ENCODE data around the gene DCP1B.

Gene DCP1B

GRCh38 chr12:1919284-1919683 is 85.0 kb downstream of the DCP1B start:
- no peak for DNase-seq (ENCODE audit: low read depth)

- no peak for DNase-seq (ENCODE audit: low read depth)
Measured at GRCh38 chr12:1918884-1919236, 85.4 kb downstream of the DCP1B start.

DNA sequence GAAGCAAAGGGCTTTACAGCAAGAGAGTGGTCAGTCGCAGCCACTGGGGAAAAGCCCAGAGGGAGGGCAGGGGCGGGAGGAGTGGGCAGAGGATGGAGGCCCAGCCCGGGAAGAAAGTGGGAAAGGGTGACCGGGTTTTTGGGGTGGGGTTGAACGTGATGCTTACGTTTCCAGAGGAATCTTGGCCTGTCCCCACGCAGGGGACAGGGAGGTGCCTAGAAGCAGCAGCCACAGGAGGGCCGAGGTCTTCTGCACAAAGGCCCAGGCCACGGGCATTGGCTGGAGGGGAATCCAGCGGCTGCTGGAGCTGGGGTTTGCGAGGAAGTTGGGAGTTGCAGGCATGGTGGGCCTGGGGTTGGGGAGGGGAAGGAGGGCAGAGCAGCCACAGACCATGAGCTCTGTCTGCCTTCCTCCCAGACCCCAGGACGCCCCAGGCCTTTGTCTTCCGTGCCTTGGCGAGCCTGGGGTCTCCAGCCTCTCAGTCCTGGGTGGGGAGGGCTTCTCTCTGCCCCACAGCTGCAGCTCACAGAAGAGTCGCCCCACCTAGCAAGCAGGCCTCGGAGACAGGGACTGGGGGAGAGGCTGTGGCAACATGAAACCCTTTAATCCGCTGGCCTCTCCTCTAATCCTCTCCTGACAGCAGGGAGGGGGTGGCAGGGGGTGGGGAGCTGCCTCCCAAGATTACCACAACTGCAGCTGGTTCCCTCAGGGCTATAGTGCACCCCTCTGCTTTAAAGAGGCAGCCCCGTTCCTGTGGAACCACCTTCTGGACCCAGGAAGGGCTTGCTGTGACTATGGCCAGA is 86.0 kb downstream of the DCP1B start, which contains the start of gene CACNA2D4:
Gene CACNA2D4 (minus strand): TSS at position 572 of the 803 bp plus-strand sequence. CDS start 179 bp downstream, at position 393.
- no peak for DNase-seq (ENCODE audit: low read depth)

DNA sequence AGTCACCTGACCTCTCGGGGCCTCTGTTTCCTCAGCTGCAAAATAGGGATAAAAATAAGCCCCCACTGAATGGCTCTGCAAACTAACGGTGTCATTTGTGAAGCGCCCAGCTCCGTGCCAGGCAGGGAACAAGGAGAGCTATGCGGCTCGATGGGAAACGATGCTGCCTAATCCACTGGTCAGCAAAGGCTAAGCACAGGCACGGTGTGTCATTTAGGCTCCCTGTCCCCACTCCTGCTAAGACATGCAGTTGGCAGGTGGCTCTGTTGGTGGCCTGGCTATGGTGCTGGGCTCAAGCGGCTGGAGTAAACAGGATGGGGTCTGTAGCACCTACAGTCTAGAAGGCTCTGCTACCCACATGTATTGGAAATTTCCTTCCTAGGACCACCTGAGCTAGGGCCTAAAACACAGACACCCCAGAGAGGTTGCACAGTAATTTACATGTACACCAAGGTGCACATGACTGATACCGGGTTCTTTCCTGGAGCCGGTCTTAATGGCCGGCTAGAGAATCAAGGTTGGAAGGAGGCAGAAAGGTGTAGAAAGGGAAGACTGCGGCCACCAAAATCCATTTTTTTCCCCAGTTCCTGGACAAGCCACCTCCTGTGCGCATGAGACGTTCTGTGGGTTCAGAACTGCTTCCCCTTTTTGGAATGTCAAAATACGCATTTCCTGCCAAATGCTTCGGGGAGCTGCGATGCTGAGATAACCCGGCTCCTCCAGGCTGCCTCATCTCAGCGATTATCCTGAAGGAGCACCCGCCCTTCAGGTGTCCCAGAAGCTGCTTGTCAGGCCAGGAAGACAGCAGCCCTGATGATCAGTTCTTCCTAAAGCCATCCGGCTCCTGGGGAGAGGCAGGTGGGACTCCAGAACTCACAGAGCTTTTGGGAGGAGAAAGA is 86.8 kb downstream of the DCP1B start:
- DNase-seq (ENCODE audit: low read depth), result no peak

- no peak for DNase-seq (ENCODE audit: low read depth)
Measured at GRCh38 chr12:1916371-1917171, 87.7 kb downstream of the DCP1B start.

- DNase-seq (ENCODE audit: low read depth), result peak; percentile 13
Measured at GRCh38 chr12:1915082-1915968, 88.9 kb downstream of the DCP1B start.

GRCh38 chr12:1914114-1914911 is 89.9 kb downstream of the DCP1B start:
- DNase-seq (ENCODE audit: low read depth), result no peak

GRCh38 chr12:1913377-1914113 is 90.7 kb downstream of the DCP1B start:
- no peak for DNase-seq (ENCODE audit: low read depth)

GRCh38 chr12:1912580-1913376 is 91.5 kb downstream of the DCP1B start:
- no peak for DNase-seq (ENCODE audit: low read depth)

DNA sequence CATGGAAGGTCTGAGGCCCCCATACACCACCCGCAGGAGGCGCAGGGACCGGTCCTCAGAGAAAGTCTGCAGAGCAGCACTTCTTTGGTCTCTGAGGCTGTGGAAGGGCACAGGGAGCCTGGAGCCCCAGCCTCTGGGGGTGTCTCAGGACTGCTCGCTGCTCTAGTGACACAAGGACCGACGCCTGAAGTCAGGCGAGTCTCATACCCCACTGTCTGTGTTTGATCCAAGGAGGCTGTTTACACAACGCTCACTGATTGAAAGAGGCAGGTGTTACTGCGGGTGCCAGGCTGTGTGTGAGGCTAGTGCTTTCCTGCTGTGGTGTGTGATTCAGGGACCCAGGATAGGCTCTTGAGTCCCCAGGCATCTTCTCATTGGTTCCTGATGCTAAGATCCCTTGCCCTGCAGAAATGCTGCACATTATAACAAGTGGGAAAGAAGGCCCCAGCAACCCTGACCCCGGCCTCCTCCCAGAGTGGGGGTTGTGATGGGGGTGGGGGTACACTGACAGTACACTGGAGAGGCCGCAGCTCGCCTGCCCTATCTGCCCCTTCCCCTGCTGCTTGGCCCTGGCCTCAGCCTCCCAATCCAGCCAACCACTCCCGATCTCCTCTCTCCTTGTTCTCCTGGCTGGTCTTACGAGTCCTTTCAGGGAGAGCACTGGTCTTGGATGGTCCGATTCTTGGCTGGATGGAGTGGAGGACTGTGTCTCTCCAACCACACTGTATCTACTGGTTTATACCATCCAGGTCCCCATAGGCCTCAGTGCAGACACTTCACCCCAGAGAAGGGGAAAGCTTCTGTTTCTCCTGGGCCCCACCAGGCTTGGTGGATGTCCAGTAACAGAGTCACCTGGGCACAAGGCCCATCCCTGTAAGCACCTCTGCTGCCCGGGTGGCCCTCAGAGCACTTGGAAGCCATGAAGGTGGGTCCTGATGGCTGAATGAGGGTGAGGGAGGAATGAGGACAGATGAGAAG is 92.4 kb downstream of the DCP1B start:
- DNase-seq (ENCODE audit: low read depth), result no peak

DNA sequence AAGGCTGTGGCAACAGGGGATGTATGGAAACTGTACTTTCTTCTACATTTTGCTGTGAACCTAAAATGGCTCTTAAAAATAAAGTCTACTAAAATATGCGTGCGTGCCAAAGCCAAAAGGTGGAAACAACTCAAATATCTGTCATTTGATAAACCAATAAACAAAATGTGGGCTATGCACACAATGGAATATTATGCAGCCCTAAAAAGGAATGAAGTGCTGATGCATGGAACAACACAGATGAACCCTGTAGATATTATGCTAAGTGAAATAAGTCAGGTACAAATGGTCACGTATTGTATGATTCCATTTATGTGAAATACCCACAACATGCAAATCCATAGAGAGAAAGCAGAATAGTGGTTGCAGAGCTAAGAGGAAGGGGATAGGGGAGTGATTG is 93.8 kb downstream of the DCP1B start:
- DNase-seq (ENCODE audit: low read depth), result no peak

DNA sequence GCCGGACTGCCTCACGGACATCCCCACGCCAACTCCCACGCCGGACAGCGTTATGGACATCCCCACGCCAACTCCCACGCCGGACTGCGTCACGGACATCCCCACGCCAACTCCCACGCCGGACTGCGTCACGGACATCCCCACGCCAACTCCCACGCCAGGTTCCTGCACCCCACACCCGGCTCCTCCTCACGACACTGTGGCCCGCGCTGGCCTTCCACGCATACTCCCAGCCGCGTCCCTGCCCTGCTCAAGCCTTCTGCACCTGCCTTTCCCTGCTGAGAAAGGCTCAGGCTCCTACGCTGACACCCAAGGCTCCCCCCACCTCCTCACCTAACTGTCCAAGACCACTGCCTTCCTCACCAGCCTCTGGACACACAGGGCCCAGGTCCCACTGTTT is 95.5 kb downstream of the DCP1B start:
- no peak for DNase-seq (ENCODE audit: low read depth)

DNA sequence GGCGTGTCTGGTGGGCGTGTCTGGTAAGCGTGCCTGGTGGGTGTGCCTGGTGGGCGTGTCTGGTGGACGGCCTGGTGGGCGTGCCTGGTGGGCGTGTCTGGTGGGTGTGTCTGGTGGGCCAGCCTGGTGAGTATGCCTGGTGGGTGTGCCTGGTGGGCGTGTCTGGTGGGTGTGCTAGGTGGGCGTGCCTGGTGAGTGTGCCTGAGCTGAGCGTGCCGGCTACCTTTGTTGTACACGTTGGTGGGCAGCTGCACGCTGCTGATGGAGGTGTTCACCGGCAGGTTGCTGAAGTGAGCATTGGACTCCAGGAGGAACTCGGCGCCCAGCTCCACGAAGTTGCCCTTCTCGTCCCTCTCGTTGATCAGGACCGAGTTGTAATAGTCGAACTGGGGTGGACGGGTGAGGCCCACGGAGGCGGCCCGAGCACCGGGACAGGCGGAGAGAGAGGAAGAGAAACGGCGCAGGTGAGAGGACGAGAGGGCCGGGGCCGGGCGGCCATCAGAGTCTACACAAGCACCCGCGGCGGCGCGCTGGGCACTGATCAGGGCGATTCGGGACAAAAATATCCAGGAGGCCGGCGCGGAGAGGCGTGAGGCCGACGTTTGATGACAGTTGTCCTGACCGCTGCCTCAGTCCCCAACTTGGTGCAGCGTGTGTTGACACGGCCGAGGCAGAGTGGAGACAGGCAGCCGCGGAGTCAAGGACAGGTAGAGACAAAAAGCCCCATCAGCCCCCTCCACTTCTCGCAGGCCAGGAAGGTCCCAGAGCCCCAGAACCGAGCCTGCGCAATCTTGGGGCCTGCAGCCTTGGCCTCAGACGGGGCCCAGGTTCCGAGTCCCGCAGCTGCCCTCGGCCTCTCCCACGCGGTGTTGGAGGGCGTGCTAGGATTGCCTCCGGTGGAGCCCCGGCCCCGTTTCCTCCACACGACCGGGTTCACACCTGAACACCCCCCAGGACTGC is 96.3 kb downstream of the DCP1B start:
- DNase-seq (ENCODE audit: low read depth), result peak; percentile 18

DNA sequence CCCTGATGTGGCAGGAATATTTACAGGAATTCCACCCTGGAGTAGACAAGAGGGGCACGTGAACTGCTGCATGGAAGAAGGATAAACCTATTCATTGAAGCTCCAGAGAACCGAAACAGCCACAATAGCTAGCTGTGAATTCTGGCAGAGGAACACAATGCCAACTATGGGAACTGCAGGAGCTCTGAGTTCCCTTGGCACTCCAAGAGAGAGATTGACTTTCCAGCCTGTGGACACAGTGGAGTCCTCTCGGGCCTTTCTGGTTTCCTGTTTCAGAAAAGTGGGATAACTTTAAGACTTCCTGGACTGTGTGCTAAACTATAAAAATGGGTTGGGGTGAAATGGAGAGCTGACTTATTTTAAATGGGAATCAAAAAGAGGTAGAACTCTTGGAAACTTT is 97.7 kb downstream of the DCP1B start:
- no peak for DNase-seq (ENCODE audit: low read depth)

DNA sequence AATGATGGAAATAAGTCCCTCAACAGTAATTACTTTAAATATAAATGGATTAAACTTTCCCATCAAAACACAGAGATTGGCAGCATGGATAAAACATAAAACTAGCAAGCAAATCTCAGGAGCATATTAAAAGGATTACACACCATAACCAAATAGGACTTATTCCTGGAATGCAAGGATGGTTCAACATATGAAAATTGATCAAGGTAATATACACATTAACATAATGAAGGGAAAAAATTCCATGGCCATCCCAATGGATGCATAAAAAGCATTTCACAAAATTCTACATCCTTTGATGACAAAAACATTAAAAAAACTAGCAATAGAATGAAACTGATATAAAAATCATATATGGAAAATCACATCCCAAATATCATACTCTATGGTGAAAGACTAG is 99.4 kb downstream of the DCP1B start:
- no peak for DNase-seq (ENCODE audit: low read depth)

- no peak for DNase-seq (ENCODE audit: low read depth)
Measured at GRCh38 chr12:1896964-1897363, 107.3 kb downstream of the DCP1B start.

Measured in activated T-cell treated with anti-CD3 and anti-CD28 coated beads for 48 hours (primary cell).